Mesodermal cell (in vitro differentiated cells): ENCODE data around the gene ATXN1.
A peak's percentile ranks its signal among the peaks of the same experiment; 100 is the strongest.

Source experiments
- H3K27ac ChIP-seq: 2 replicates; pipeline ENCODE4 v1.7.0; 2013; ENCODE audit warnings: mild to moderate bottlenecking, low read depth, low read length, moderate library complexity; ENCODE audit not compliant: severe bottlenecking
- H3K36me3 ChIP-seq: 2 replicates; pipeline ENCODE4 v1.7.1; 2013; ENCODE audit warnings: mild to moderate bottlenecking, low read length, moderate library complexity; ENCODE audit not compliant: control insufficient read depth, insufficient read depth
- H3K4me1 ChIP-seq: one replicate; pipeline ENCODE4 v1.7.1; 2013; ENCODE audit warnings: mild to moderate bottlenecking, low read length; ENCODE audit not compliant: insufficient read depth, control insufficient read depth, poor library complexity, severe bottlenecking
- H3K4me3 ChIP-seq: 2 replicates; pipeline ENCODE4 v1.7.0; 2013; ENCODE audit warnings: low read length, control low read depth, mild to moderate bottlenecking; ENCODE audit not compliant: insufficient read depth, poor library complexity, severe bottlenecking; ENCODE audit errors: extremely low read depth
- H3K9me3 ChIP-seq: 2 replicates; pipeline ENCODE4 v1.7.1; 2013; ENCODE audit warnings: mild to moderate bottlenecking, low read length, moderate library complexity; ENCODE audit not compliant: control insufficient read depth
- WGBS, 2 experiments: methylation state at CpG; one replicate each; pipeline ENCODE4 v1.1.5; 2013; ENCODE audit warnings: missing lambda C conversion rate in 2 of 2; ENCODE audit not compliant: insufficient coverage in 2 of 2; 5-methylcytosine and 5-hydroxymethylcytosine counted together

ATXN1 gene

GRCh38 chr6:16354692-16355091, 406.6 kb downstream of the ATXN1 start:
- Histone ChIP-seq H3K9me3 (no peaks in the 10 kb centered on the region), H3K4me3 (no peak overlapping the region), H3K4me1 (peaks cover 26% of the 10 kb centered on the region), H3K36me3 (no peaks in the 10 kb centered on the region), H3K27ac (no peak overlapping the region)
- no CpG with 5 or more reads among the region's 1 CpG for WGBS, 2 experiments

- H3K4me3 ChIP-seq, result no peak overlapping the region
- H3K9me3 ChIP-seq, result no peaks in the 10 kb centered on the region
- H3K4me1 ChIP-seq, result peaks cover 26% of the 10 kb centered on the region
- 97 to 98% methylated on average over 13 to 16 of the region's 19 CpGs for WGBS, 2 experiments
- no peaks in the 10 kb centered on the region for H3K36me3 ChIP-seq
- H3K27ac ChIP-seq, result peak overlapping the region; percentile 55
These were observed 408.3 kb downstream of the ATXN1 start for GRCh38 chr6:16352821-16353438.

GRCh38 chr6:16352258-16352635, 409.0 kb downstream of the ATXN1 start:
- Histone ChIP-seq H3K27ac (peak overlapping the region; percentile 55), H3K36me3 (no peaks in the 10 kb centered on the region), H3K4me1 (peaks cover 26% of the 10 kb centered on the region), H3K9me3 (no peaks in the 10 kb centered on the region), H3K4me3 (no peak overlapping the region)
- WGBS, 2 experiments, result 46 to 66% methylated on average over 3 of the region's 5 CpGs

- H3K9me3 ChIP-seq, result no peaks in the 10 kb centered on the region
- peaks cover 38% of the 10 kb centered on the region for H3K4me1 ChIP-seq
- no peak overlapping the region for H3K27ac ChIP-seq
- H3K36me3 ChIP-seq, result no peaks in the 10 kb centered on the region
- 60 to 89% methylated on average over 1 of the region's 2 CpGs for WGBS, 2 experiments
- H3K4me3 ChIP-seq, result no peak overlapping the region
These were observed 411.7 kb downstream of the ATXN1 start for GRCh38 chr6:16349544-16349943.

GRCh38 chr6:16346831-16347230, 414.4 kb downstream of the ATXN1 start:
- Histone ChIP-seq H3K4me1 (peaks cover 27% of the 10 kb centered on the region), H3K27ac (no peak overlapping the region), H3K9me3 (no peaks in the 10 kb centered on the region), H3K36me3 (no peaks in the 10 kb centered on the region), H3K4me3 (no peak overlapping the region)
- 92 to 95% methylated on average over 16 to 28 of the region's 32 CpGs for WGBS, 2 experiments

GRCh38 chr6:16345449-16346330, 415.6 kb downstream of the ATXN1 start:
- no peaks in the 10 kb centered on the region for H3K36me3 ChIP-seq
- H3K4me3 ChIP-seq, result no peak overlapping the region
- 83% methylated on average over 12 to 14 of the region's 16 CpGs for WGBS, 2 experiments
- H3K4me1 ChIP-seq, result peaks cover 23% of the 10 kb centered on the region
- no peaks in the 10 kb centered on the region for H3K9me3 ChIP-seq
- H3K27ac ChIP-seq, result peak overlapping the region; percentile 7

GRCh38 chr6:16344756-16345155, 416.5 kb downstream of the ATXN1 start:
- H3K4me1 ChIP-seq, result peaks cover 23% of the 10 kb centered on the region
- no peak overlapping the region for H3K27ac ChIP-seq
- no peak overlapping the region for H3K4me3 ChIP-seq
- 98 to 100% methylated on average over 6 of the region's 6 CpGs for WGBS, 2 experiments
- H3K9me3 ChIP-seq, result no peaks in the 10 kb centered on the region
- H3K36me3 ChIP-seq, result no peaks in the 10 kb centered on the region

GRCh38 chr6:16343593-16343992, 417.7 kb downstream of the ATXN1 start:
- Histone ChIP-seq H3K36me3 (no peaks in the 10 kb centered on the region), H3K9me3 (no peaks in the 10 kb centered on the region), H3K4me3 (no peak overlapping the region), H3K4me1 (peaks cover 29% of the 10 kb centered on the region), H3K27ac (no peak overlapping the region)
- 85 to 96% methylated on average over 8 of the region's 8 CpGs for WGBS, 2 experiments

GRCh38 chr6:16339265-16339587, 422.0 kb downstream of the ATXN1 start:
- peak overlapping the region; percentile 51 for H3K27ac ChIP-seq
- H3K4me1 ChIP-seq, result peaks cover 29% of the 10 kb centered on the region
- no peaks in the 10 kb centered on the region for H3K9me3 ChIP-seq
- H3K4me3 ChIP-seq, result no peak overlapping the region
- 54 to 60% methylated on average over 2 of the region's 3 CpGs for WGBS, 2 experiments
- no peaks in the 10 kb centered on the region for H3K36me3 ChIP-seq

GRCh38 chr6:16338577-16339264, 422.5 kb downstream of the ATXN1 start:
- Histone ChIP-seq H3K27ac (peak overlapping the region; percentile 51), H3K36me3 (no peaks in the 10 kb centered on the region), H3K4me1 (peaks cover 32% of the 10 kb centered on the region), H3K9me3 (no peaks in the 10 kb centered on the region), H3K4me3 (no peak overlapping the region)
- 58 to 79% methylated on average over 4 to 8 of the region's 10 CpGs for WGBS, 2 experiments
